ENCODE data around the gene MTARC1. TPM values are rescaled to one million over a fixed set of nuclear protein-coding genes. Genes with fewer than 3 reads are reported as not detected.

Gene MTARC1
- total RNA-seq, 1 experiment from 2014 or later: 26.5 TPM

GRCh38 chr1:220811695-220812094, 25.0 kb downstream of the MTARC1 start:
- Histone ChIP-seq H3K79me2 (ENCODE audit: insufficient read depth, low read length) (no peaks in the 10 kb centered on the region), H3K27me3 (ENCODE audit: insufficient read depth, low read length) (no peaks in the 10 kb centered on the region), H3K9me2 (ENCODE audit: insufficient read depth) (no peaks in the 10 kb centered on the region), H3K27ac (ENCODE audit: low read depth, low read length) (no peak overlapping the region), H3K9ac (ENCODE audit: low read length) (no peak overlapping the region), H3K4me3 (replicated peaks in 1 of 2; ENCODE audit: low read depth in 1 of 2, low read length in 2 of 2) (no peak overlapping the region), H3K4me2 (ENCODE audit: low read length) (no peak overlapping the region), H4K20me1 (ENCODE audit: insufficient read depth) (no peaks in the 10 kb centered on the region), H3K9me3 (ENCODE audit: control insufficient read depth in 1 of 2, insufficient read depth in 1 of 2, low read depth in 1 of 2, low read length in 2 of 2) (no peaks in the 10 kb centered on the region), H3K36me3 (ENCODE audit: control insufficient read depth in 1 of 2, insufficient read depth in 2 of 2, low read length in 2 of 2) (no peaks in the 10 kb centered on the region), H3K4me1 (ENCODE audit: control insufficient read depth in 1 of 2, insufficient read depth in 2 of 2, low read length in 2 of 2) (no peaks in the 10 kb centered on the region; a peak in 1 of 4 replicates), H2AFZ (ENCODE audit: low read depth, low read length, poor library complexity, severe bottlenecking) (no peak overlapping the region)
- POLR2A ChIA-PET: no interaction called here
- BruUV-seq (replicated peaks): no TSS peak
- DNase-seq (ENCODE audit: low read depth, low spot score): no peak
- RAD21 ChIA-PET (ENCODE audit: low non-redundant PET in 1 of 2, low total read pairs in 2 of 2, uncharacterized antibody in 2 of 2, unreplicated experiment in 2 of 2): no interaction called here
- no peak for ATAC-seq
- intact Hi-C loops (cut with micrococcal nuclease): loop anchor here (2.0 to 5.0 kb wide), 3 partner anchors 391 to 1643 kb away; no protein-coding TSS in a partner anchor
- no peak for TF ChIP-seq POLR2AphosphoS5 (IDR thresholded peaks at IDR 0.05; ENCODE audit: low read depth, low read length)
- TF ChIP-seq SIN3A (IDR thresholded peaks at IDR 0.05; ENCODE audit: low read depth): no peak
- TF ChIP-seq ATF3 (IDR thresholded peaks at IDR 0.05): no peak
- no peak for TF ChIP-seq TCF7L2 (IDR thresholded peaks at IDR 0.05; ENCODE audit: borderline replicate concordance, extremely low read depth, insufficient read depth, insufficient read length)
- no peak for TF ChIP-seq POLR2A (IDR thresholded peaks at IDR 0.05; ENCODE audit: borderline replicate concordance, extremely low read depth, insufficient read depth, insufficient read length)
- TF ChIP-seq SP1 (IDR thresholded peaks at IDR 0.05; ENCODE audit: low read depth): no peak
- TF ChIP-seq RAD21 (IDR thresholded peaks at IDR 0.05; ENCODE audit: low read depth): no peak
- no peak for TF ChIP-seq ELF1 (IDR thresholded peaks at IDR 0.05; ENCODE audit: borderline replicate concordance, low read depth)
- TF ChIP-seq CBX3 (IDR thresholded peaks at IDR 0.05; ENCODE audit: low read depth): no peak
- TF ChIP-seq YY1 (IDR thresholded peaks at IDR 0.05; ENCODE audit: extremely low read depth, insufficient replicate concordance, low read depth, low read length): no peak
- TF ChIP-seq FOSL1 (IDR thresholded peaks at IDR 0.05; ENCODE audit: low read depth): no peak
- TF ChIP-seq EZH2 (IDR thresholded peaks at IDR 0.05): no peak
- TF ChIP-seq SRF (IDR thresholded peaks at IDR 0.05; ENCODE audit: low read depth): no peak
- TF ChIP-seq CEBPB (IDR thresholded peaks at IDR 0.05; ENCODE audit: low read depth): no peak
- CTCF ChIA-PET: no interaction called here
